HG03520 (cell line): ENCODE data around the gene FGR.

Experiments used
- ATAC-seq: cut with Tn5 transposase; IDR thresholded peaks from one replicate; pipeline ENCODE4 v1.9.1; 2021; ENCODE audit warnings: mild to moderate bottlenecking, moderate library complexity; ENCODE audit not compliant: unreplicated experiment

FGR gene

GRCh38 chr1:27618341-27619082, 16.5 kb downstream of the FGR start:
- no peak for ATAC-seq

DNA sequence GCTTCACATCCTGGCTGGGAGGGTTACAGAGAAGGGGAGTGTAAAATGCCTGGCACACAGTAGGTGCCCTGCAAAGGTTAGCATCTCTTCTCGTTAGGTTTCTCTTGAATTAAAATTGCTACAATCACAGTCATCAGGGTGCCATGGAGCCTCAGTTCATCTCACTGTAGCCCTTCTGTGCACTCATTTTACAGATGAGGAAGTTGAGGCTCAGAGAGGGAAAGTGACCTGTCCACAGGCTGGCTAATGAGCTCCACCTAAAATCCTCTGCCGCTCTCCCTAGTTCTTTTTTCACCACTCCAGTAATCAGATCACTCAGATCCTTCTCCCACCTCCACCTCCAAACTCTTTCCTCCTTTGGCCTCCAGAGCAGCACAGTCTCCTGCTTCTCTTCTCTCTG, 17.6 kb downstream of the FGR start:
- no peak for ATAC-seq

- no peak for ATAC-seq
Observed at GRCh38 chr1:27616441-27616840, 18.5 kb downstream of the FGR start.

DNA sequence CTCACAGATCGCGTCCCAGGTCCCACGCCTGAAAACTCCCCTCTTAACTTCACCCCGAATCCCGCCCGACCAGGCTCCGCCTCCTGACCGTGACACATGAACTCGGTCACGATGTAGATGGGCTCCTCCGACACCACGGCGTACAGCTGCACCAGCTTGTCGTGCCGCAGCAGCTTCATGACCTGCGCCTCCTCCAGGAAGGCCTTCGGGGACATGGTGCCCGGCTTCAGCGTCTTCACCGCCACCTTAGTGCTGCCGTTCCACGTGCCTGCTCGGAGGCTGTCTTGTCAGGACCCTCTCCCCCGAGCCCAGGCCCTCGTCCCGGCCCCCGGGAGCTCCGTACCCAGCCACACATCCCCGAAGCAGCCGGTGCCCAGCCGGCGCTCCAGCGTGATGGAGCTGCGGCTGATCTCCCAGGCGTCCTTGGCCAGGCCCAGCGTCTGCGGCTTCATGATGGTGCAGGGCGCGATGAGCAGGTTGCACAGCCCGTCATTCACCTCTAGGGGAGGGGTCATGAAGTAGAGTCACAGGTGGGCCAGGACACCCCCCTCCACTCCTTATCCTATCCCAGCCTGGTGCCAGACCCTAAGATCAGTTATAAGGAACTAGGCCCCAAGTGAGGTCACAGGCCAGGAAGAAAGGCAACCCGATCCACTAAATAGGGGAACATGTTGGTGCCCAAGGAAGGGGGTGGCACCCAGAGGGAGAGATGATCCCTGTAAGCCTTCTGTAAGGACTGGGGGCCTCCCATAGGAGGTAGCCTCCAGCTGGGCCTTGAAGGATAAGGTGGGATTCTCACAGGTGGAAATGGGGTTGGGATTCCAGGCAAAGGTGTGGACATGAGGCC, 19.4 kb downstream of the FGR start:
- ATAC-seq: no peak

DNA sequence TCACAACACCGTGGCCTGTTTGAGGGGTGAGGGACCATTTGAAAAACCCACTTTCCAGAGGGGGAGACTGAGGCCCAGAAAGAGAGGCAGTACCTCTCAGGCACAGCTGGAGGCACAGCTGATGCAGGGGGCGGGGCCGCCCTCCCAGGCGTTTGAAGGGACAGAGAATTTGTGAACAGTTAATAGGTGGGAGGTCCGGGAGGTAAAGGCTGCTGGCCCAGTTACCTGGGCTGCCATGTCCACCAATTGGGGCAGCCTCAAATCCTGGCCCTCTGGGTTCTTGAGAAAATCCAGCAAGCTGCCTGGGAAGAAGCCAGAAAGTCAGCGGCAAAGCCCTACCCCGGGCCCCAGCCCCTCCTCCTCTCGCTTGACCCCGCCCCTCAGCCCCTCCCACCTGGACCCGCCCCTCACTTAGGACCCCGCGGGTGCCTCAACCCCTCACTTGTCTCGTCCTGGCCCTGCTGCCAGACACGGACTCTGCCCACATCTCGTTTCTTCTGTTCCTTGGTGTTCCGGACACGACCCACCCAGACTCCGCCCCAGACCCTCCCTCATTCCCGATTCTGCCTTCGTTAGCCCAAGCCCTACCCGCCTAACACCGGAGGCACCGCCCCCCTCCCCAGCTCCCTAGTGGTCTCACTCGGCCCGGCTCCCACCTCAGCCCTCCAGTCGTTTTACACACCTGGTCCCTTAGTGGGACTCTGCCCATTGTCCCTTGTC, 20.2 kb downstream of the FGR start:
- ATAC-seq: no peak

DNA sequence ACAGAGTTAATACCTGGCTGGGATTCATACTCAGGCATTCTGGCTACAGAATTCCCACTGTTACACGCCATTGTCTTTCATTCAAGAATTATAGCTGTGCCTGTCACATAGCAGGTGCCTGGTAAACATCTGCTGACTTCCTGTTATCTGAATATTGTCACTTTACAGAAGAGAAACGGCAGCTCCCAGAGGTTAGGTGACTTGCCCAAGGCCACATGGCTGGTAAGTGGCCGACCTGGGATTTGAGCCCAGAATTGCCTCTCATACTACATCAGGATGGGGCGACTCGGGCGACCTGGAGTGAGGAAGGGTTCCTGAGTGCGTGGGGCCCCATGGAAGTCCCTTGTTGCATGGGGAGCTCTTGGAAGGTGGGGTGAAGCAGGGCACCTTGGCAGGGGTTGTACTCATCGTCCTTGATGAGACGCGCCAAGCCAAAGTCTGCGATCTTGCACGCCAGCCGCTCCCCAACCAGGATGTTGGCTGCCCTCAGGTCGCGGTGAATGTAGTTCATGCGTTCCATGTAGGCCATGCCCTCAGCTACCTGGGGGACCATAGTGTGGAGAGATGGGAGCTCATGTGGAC, 20.9 kb downstream of the FGR start:
- no peak for ATAC-seq

GRCh38 chr1:27612718-27613117, 22.3 kb downstream of the FGR start:
- ATAC-seq: no peak

- ATAC-seq: no peak
Observed at GRCh38 chr1:27611450-27611849, 23.5 kb downstream of the FGR start.

DNA sequence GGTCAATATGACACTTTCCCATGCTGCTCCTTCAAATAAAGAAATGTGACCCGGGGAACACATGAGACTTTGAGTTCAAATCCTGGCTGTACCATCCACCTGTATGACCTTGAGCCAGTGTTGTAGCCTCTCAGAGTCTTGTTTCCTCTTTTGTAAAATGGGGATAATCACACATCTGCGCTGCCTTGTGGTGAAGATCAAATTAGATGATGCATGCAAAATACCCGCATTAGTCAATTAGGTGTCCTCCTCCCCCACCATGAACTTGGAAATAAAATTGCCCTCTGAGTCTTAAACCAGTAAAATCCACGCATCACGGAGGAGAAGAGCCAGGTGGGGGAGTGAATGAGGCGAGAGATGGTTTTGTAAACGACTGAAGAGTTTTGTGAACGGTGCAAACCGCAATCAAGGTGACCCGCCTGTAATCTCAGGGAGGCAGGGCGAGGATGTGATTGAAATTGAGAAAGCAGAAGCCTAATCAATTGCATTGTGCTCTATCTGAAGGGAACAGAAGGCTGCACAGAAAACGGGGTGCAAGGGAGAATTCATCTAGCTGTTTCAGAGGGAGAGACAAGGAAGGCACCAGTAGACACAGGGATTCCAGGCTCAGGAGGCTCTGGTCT, 25.3 kb downstream of the FGR start:
- ATAC-seq: no peak

- ATAC-seq: no peak
Observed at GRCh38 chr1:27609210-27609555, 25.8 kb downstream of the FGR start.

- ATAC-seq: no peak
Observed at GRCh38 chr1:27607239-27607804, 27.7 kb downstream of the FGR start.

DNA sequence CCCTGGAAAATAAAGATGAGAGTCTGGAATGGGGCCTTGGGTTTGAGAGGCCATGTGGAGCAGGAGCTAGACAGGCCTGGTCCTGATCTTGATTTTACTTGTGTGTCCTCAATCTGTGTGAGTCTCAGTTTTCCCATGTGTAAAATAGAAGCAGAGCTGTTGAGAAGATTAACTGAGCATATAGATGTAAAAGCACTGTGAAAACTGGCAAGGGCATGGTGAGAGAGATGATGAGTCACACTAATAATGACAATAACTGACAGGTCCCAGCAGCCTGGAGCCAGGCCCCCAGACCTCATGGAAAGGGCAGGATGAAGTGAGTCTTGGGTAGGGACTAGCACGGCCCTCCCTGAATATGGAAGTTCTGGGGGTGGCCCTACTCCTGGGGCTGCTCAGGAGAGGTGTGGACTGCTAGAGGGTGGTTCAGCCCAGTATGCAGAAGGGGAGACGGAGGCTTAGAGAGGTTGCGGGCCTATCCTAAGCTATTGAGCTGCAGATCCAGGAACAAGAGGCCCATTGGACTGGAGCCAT, 28.2 kb downstream of the FGR start:
- ATAC-seq: no peak

- no peak for ATAC-seq
Observed at GRCh38 chr1:27605796-27606707, 28.9 kb downstream of the FGR start.

DNA sequence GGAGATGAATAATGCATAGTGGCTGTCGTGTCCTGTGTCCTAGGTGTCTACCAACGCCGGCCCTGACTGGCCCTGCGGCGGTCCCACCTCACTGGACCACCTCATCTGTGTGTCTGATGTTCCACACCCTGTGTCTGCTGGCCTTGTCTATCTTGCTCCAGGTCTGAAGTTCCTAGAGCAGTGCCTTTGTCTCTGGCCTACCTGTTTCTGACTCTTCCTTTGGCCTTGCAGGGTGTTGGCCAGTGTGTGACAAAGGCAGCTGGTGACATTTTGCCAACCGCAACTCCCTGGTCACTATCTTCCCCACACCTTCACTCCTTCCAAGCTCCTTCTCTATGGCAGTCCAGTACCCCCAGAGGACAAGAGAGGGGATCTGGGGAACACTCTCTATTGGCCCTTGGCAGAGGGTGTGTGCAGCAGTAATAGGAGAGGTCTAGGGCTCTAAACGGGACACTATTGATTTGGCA, 29.7 kb downstream of the FGR start:
- ATAC-seq: no peak

GRCh38 chr1:27604579-27605299, 30.2 kb downstream of the FGR start:
- no peak for ATAC-seq

DNA sequence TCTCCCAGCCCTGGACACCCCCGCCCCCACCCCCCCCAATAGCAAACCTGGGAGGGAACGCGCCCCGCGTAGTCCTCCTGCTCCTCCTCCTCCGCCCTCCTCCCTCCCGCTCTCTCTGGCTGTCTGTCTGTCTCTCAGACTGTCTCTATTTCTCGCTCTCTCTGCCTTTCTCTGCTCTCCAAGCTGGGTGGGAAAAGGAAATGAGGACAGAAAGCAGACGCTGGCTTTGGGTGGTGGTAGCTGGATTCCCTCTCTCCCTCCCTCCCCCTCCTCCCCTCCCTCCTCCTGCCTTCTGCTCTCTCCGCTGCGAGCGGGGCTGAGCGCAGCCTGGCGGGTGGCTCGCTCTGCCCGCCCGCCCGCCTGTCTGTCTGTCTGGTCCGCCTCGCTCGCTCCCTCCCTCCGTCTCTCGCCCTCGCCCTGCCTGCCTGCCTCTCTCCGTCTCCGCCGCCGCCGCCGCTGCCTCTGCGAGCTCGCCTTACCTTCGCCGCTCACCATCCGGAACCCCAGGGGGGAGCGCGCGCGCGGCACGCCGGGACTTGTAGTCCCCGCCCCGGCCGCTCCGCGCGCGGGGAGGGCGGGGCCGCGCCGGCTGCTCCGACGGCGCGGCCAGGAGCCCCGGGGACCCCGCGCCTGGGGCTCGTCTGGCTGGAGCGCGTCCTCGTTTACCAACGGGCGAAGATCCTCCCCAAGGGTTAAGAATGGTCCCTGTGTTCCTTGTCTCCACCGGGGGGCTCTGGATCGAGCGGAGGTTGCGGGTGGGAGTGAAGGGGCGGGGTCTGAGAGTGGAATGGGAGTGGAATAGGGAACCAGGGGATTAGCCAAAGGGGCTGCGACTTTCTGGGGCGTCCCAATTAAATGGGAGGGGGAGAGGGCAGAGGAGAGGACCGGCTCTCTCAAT, 31.1 kb downstream of the FGR start, which contains the start of gene AHDC1:
TSS of gene AHDC1 (minus strand) at position 464 of the 898 bp plus-strand sequence. CDS start 52,029 bp downstream, outside the sequence.
- peak; percentile 63 for ATAC-seq

- ATAC-seq: no peak
Observed at GRCh38 chr1:27603309-27603680, 31.7 kb downstream of the FGR start.
